Measurements from ENCODE around the gene LCN10.

DNA sequence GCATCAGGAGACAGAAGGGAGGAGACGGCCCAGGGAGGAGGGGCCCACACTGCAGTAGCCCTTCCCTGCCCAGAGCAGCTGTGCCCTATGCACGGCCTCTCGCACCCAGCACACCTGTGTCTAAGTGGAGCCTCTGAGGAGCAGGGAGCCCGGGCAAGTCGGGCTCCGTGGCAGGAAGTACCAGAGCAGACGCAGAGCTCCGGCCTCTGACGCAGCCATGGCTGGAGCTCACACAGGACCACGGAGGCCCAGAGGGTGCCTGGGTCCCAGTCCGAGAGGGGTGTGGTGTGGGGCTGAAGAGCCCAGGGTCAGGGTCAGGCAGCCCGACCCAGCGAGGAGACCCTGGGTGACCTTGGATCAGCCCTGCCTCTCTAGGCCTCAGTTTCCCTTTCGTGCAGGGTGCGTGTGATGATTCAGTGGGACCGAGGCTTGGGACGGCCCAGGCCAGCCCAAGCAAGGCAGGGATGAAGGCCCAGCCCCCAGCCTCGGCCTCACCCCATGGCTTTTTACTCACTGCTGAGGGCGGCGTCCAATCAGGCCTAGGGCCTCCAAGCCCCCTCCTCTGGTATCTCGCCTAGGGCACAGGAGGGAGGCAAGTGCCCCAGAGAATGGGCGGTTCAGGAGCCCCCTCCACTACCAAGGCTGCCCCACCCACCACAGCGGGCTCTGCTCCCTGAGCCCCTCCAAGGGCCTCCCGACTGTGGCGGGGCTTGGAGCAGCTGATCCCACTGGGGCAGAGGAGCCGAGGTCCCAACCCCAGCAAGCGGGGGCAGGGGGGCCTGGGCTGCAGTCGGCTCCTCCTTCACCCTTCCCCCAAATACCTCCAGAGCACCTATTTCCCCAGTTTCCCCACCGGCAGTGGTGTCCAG, 51.2 kb downstream of the LCN10 start:
- TF ChIP-seq ZNF274 (IDR thresholded peaks at IDR 0.05; ENCODE audit: low read depth, low read length): no peak
- no peak for TF ChIP-seq YY1 (IDR thresholded peaks at IDR 0.05; ENCODE audit: insufficient read depth, insufficient read length)
- TF ChIP-seq SUZ12 (IDR thresholded peaks at IDR 0.05; ENCODE audit: extremely low read depth, insufficient read depth, insufficient read length): no peak

Data from NT2/D1 (cell line).